ENCODE results near the gene GRID1.

DNA sequence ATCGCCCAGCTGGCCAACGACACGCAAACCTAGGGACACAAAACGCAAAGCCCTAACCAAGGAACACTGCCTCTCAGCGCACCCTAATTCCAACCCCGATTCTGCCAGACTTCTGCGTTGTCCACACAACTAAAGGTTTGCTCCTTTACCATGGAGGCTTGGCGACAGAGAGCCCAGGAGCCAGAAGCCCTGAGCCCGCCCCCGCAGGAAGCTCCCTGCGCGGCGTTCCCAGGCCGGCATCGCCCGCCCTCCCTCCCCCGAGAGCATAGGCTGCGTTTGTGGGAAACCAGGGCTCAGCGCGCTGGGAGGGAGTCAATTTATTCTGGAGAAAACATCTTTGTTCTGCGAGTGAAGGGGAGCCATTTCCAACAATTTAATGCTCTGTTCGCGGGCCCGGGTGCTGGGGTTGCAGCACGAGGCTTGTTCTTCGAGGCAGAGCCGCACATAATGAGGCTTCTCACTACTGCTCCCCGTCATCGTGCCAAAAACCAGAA lies 103.9 kb downstream of the GRID1 start:
- TF ChIP-seq, protein P1, sequence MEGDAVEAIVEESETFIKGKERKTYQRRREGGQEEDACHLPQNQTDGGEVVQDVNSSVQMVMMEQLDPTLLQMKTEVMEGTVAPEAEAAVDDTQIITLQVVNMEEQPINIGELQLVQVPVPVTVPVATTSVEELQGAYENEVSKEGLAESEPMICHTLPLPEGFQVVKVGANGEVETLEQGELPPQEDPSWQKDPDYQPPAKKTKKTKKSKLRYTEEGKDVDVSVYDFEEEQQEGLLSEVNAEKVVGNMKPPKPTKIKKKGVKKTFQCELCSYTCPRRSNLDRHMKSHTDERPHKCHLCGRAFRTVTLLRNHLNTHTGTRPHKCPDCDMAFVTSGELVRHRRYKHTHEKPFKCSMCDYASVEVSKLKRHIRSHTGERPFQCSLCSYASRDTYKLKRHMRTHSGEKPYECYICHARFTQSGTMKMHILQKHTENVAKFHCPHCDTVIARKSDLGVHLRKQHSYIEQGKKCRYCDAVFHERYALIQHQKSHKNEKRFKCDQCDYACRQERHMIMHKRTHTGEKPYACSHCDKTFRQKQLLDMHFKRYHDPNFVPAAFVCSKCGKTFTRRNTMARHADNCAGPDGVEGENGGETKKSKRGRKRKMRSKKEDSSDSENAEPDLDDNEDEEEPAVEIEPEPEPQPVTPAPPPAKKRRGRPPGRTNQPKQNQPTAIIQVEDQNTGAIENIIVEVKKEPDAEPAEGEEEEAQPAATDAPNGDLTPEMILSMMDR (IDR thresholded peaks at IDR 0.05), result no peak
- TF ChIP-seq POLR2A (IDR thresholded peaks at IDR 0.05), result no peak
- no peak for TF ChIP-seq POLR2AphosphoS5 (IDR thresholded peaks at IDR 0.05; ENCODE audit: insufficient read depth in 1 of 2, low read depth in 1 of 2)
